CD4-positive, alpha-beta T cell treated with Interleukin-4 for 4 hours (primary cell): ENCODE results near the gene IMP4.
"Not testable (repeated sequence)": the region's sequence is repeated elsewhere in the genome, so short reads cannot be mapped to it uniquely, and the experiment has no call there.

Source experiments
- DNase-seq: peaks from one replicate; pipeline ENCODE4 v3.0.0-alpha.2; 2020

The IMP4 gene, protein sequence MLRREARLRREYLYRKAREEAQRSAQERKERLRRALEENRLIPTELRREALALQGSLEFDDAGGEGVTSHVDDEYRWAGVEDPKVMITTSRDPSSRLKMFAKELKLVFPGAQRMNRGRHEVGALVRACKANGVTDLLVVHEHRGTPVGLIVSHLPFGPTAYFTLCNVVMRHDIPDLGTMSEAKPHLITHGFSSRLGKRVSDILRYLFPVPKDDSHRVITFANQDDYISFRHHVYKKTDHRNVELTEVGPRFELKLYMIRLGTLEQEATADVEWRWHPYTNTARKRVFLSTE

DNA sequence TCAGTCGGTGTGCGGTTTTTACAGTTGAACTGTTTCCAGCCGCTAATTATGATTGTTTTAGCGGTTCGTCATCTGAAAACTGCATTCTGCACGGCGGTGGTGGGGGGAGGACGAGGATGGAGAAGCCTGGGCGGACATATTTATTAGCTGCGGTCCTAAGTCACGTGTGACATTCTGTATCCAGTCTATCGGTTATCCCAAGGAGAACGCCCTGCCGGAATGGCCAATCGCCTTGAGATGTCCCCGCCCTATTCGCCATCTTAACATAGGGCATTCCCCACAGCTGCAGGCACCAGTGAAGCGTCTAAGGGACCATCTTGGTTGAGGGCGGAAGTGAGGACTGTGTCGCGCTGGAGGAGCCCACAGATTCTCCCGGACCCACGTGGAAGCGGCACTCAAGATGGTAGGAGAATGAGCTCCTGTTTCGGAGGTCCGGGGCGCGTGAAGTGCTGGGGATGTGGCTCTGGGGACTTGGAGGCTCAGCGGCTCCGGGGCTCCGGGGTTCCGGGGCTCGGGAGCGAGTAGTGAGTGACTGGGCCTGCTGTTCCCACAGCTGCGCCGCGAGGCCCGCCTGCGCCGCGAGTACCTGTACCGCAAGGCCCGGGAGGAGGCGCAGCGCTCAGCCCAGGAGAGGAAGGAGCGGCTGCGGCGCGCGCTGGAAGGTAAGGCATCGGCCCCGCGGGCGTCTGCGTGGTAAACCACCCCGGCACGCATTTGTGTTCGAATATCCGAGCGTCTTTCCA, at the start of gene IMP4:
TSS of gene IMP4 (plus strand) at position 365 of the 743 bp plus-strand sequence. CDS start at position 401, 36 bp downstream.
- peak; percentile 99 for DNase-seq

DNA sequence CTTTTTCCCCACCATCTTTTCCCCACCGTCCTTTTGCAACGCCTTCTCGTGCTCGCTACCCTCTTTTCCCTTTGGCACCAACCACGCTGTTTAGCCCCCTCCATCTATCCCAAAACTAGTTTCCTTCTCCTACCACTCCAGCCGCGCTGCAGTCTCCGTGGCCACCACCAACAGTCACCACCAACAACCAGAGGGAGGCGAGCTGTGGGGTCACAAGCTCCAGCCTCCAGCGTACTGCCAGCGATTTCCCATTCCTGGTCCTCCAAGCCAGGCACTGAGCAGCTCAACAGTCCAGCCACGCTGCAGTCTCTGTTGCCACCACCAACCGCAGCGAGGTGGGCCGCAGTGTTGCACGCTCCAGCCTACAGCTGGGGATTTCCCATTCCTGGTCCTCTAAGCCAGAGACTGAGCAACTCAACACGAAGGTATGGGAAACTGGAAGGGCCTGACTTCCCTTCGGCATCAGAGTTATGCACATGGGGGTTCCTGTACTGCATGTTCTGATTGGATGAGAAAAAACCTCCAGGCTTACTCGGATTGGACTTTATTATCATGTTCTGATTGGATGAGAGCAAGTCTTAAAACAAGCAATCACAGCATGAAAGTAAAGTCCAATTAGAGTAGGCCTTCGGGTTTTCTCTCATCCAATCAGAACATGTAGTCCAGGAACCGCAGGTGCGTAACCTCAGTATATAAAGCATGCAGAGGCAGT, 42.3 kb upstream of the IMP4 start:
- DNase-seq: no peak

DNA sequence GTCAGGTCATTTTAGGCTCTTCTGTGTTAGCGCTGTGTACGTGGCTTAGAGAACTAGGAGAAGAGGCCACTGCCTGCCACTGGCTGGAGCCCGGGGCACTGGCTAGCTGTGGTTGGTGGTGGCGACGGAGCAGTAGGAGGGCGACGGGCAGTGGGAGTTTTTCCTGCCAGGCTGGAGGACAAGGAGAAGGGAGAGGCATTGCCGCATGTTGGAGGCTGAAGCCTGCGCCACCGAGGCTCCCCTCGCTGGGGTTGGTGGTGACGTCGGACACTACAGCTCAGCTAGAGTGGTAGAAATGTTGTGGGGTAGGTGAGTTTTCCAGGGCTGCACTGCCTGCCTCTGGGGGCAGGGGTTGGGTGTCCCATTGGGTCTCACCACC, 41.7 kb upstream of the IMP4 start:
- DNase-seq: no peak

DNA sequence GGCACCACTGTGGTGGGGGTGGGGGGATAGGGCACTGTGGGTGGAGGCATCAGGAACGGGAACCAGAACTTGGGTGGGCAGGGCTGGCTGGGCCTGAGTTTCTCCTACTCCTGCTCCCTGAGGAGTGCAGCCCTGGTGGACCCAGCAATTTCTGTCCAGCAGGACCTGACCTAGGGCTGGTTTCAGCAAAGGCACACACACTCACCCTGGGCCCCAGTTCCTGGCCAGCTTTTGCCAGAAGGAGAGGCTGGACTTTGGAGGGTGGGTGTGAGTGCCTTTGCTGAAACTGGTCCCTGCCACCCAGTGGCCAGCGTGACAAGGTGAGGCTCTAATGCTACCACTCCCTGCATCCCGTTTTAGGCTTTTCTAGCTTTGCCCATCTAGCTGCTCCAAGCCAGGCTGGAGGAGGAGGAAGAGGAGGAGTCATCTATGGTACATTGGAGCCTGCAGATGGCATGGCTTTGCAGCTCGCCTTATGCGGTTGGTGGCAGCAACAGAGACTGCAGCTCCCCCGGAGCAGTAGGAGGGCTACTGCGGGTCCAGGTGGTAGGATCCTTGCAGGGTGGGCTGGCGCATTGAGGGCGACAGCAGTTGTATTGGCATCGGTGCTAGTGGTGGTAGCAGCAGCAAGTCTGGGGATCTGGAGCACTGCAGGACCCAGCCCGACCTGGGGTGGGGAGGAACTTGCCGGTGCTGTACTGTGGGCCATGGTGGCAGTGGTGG, 40.4 kb upstream of the IMP4 start:
- DNase-seq: no peak

DNA sequence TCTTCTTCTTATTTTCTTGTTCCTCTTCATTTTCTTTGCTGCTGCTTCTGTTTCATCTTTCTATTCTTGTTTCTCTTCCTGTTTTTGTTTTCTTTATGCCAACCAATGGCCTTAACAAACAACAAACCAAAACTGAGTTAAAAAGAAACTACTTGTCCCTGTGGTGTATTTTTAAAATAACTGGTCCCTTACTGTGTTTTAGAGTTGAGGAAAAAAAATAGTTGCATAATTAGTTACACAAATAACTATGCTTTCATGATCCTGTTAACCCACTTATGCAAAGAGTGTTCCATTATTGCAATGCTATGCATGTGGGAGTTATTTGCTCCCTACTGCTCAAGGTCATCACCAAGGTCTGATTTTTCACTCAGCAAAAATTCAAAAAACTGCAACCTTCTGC, 39.5 kb upstream of the IMP4 start:
- DNase-seq: no peak

DNA sequence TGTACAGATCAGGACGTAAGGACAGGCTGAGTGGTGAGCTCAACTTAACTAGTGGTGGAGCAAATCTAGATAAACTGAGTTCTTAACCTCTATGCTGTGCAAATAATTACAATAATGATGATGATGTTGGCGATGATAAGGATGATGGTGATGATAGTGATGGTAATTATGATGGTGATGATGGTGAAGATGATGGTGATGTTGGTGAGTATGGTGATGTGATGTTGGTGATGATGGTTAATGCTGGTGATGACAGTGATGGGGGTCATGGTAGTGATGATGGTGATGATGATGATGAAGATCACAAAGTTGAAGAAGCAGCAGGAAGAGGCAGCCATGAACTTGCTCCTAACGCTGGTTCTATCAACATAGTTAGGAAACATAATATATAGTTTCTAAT, 38.0 kb upstream of the IMP4 start:
- DNase-seq: no peak

DNA sequence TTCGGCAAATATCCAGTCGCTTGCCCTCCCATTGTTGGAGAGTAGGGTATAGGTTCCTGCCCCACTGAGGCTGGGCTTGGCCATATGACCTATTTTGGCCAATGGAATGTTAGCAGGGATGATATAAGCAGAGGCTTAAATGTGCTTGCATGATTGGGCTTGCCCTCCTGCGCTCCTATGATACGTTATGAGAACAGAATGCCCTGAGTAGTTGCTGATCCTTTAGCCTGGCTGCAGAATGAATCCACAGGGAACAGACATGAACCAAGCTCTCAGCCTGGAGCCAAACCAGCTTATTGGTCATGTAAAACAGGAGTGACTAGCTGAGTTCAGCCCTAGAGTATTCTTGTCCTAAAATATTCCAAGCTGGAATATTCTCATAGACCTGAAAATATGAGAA, 34.8 kb upstream of the IMP4 start:
- DNase-seq: no peak

DNA sequence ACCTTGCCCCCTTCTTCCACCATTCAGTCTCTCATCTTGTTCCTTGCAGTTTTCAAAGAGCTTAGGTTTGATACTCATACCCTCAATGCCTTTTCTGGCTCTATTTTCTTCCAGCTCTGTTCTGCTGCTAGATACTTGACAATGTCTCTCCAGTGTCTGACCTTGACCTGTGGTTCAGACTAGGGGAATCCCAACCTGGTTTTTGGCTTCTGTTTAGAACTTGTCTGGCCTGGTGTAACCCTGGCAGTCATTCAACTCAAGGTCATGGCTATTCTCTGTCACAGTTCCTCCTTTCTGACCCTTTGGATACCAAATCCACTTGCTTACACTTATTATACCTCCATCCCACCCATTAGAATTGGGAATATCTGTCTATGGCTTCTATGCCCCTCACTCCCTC, 31.8 kb upstream of the IMP4 start:
- no peak for DNase-seq

DNA sequence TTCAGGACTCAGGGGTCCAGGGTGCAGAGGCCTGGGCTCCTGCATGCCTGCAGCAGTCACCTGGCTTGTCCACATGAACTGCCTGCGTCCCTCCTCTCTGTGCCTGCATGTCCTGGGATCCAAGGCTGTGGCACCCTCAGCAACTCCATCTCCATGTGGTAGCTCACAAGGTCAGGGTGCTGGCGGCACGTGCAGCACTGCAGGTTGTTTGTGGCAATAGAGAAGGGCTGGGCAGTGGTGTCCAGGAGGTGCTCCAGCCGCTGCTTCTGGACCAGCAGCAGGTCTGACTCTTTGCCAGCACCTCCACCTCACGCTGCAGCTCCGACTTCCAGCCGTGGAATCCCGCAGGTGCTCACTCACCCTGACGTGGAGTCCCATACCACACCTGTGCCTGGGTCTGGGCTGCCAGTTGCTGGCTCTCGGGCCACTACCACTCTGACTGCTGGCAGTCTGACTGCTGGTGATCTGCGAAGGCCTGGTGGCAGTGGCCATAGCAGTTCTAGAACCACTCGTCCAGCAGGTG, 28.8 kb upstream of the IMP4 start:
- no peak for DNase-seq

DNA sequence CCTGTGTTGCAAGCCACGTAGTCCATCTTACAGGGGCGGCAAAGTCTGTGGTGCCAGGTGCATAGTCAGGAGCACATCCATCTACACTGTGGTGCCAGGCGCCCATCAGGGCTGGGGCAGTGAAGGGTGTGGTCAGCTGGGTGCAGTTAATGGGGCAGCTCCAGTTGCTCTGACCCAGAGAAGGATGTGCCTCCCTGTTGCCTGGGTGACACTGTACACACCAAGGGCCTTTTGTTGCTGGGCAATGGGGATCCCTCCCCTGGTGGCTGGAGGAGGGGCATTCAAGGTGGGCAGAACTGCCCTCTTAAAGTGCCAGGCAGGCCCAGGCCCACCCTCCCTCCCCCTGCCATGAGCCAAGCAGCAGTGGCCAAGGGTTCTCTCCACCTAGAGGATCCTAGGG, 28.3 kb upstream of the IMP4 start:
- DNase-seq: no peak

DNA sequence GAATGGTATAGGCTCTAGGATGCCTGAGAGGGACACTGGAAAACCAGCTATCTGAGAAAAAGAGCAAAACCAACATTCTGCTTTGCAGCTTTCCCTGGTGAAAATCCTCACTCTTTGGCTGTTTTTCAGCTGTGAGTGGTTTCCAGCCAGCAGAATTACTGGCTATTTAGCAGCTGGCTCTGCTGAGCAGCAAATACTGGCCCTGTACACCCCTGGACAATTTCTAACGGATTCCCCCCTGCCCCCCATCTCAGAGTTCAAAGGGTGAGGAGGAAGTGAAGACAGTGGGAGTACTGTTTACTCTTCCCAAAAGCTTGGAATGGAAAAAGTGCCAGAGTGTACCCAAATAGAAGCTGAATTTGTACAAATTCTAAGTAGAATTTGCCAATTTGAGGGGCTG, 26.1 kb upstream of the IMP4 start:
- no peak for DNase-seq

DNA sequence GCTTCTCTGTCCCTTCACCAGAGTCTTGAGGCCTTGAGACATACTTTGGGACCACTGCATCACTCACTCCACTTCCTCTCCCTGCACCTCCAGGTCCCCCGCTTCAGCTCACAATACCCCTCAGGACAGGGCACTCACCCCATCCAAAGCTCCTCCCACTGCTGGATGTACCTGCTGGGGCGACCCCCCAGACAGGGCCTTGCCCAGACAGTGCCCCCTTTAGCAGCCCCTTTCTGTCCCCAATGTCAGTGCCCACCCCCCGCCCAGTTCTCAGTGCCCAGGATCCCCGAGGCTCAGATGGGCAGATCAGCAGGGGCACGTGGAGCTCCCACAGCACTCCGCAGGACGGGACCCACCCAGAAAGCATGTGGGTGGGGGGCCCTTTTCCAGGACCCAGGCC, 23.8 kb upstream of the IMP4 start:
- DNase-seq: no peak

DNA sequence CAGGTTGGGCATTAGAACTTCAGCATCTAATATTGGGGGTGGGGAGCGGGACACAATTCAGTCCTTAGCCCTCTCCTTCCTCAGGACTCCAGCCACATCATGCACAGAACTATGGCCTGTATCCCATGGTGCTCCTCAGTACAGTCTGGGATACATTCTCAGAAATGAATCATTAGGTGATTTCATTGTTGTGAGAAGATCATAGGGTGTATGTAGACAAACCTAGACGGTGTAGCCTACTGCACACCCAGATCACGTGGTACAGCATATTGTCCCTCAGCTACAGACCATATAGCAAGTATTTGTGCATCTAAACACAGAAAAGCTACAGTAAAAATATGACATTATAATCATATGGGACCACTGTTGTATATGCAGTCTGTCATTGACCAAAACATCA, 23.2 kb upstream of the IMP4 start:
- DNase-seq: no peak

DNA sequence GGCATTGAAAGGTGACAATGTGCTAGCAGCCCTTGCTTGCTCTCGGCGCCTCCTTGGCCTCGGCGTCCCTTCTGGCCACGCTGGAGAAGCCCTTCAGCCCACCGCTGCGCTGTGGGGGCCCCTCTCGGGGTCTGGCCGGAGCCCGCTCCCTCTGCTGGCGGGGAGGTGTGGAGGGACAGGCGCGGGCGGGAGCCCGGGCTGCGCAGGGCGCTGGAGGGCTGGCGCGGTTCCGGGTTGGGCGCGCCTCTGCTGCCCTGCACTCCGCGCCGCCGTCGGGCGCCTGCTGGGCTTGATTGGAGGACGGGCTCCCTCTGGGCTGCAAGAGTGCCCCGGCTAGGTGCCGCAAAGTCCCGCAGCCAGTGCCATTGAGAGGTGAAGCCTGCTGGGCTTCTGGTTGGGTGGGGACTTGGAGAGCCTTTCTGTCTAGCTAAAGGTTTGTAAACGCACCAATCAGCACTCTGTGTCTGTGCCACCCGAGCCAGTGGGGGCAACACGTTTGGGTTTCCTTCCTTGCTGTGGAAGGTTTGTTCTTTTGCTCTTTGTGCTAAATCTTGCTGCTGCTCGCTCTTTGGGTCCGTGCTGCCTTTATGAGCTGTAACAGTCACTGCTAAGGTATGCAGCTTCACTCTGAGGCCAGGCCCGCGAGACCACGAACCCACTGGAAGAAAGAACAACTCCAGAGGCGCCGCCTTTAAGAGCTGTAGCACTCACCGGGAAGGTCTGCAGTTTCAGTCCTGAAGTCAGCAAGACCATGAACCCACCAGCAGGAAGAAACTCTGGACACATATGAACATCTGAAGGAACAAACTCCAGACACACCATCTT, 14.8 kb upstream of the IMP4 start:
- DNase-seq: no peak

DNA sequence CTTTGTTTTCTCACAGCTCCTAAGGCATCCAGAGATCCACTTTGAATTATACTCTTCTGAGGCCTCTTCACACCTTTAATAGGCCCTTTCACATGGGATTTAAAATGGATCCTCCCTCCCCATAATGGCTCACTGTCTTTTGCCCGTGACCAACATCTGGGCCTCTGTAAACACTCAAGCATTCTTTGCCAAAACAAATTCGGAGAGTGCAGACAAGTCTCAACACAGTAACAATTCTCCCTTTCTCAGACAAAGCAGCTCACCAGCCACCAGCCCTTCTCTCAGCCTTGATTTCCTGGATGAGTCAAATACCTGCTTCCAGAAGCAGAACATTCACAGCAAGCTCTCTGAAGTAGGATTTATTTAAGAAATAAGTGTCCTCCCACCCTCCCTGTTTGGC, 14.0 kb upstream of the IMP4 start:
- no peak for DNase-seq

DNA sequence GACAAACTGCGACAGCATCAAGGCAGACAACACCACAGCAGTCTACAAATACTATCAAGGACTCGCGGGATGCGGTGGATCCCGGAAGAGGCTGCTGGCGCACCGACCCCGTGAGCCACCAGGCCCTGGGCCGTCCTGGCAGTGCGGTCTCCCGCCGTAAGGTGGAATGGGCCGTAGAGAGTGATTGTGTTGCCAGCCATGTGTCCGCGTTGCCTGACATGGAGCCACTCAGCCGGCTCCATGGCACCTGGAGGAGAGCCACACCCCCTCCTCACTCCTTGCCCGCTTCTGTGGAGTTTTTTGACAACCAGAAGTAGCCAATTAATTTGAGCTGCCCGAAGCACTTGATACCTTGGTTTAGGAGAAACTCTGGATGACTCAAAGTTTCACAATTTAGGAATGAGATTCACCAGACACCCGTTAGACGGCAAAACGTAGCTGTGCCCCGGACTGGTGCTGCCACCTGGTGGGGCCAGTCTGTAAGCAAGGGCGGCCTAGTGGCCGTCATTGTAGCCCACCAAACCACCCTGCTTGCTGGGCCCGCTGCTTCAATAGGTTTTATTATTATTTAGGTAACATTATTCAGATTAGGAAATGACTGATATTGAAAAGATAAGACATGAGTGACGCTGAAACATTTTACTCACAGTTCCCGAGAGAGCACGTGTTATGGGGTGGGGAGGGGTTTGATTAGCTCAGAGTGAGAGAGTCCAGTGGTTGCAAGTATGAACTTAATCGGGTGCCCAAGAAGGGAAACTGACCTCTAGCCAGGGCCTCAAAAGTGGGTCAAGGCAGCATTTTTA, 10.2 kb upstream of the IMP4 start:
- peak; percentile 60 for DNase-seq

DNA sequence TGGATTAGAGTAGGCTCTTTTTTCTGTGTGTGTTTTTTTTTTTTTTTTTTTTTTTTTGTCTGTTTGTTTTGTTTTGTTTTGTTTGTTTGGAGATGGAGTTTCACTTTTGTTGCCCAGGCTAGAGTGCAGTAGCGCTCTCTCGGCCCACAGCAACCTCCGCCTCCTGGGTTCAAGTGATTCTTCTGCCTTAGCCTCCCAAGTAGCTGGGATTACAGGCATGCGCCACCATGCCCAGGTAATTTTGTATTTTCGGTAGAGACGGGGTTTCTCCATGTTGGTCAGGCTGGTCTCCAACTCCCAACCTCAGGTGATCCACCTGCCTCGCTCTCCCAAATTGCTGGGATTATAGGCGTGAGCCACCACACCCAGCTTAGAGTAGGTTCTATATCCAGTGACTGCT, 9.4 kb upstream of the IMP4 start:
- not testable (repeated sequence) for DNase-seq

DNA sequence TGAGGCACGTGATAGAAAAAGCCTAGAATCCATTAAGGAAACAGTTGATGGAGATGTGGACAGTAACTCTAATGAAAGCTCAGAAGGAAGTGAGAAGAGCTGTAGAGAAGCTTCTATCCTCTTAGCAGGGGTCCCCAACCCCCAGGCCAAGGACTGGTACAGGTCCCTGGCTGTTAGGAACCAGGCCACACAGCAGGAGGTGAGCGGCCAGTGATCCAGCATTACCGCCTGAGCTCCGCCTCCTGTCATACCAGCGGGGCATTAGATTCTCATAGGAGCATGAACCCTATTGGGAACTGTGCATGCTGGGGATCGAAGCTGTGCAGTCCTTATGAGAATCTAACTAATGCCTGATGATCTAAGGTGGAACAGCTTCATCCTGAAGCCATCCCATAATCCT, 8.7 kb upstream of the IMP4 start:
- no peak for DNase-seq

DNA sequence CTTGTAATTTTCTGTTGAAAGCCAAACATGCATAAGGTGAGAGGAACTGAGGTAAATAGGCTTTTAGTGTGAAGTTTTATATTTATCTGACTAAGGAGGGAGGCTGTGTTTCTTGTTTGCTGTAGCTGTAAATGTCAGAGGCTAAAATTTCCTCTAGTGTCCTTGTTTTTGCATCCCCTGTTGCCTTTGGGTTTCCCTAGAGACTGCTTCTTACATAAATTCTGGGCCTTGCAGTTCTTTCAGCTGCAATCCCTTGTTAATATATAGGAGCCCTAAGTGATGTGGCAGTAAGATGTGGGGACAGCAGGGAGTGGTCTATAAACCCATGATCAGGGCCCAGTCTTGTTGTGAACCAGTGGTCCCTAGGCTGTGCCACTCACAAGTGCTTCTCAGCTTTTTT, 7.5 kb upstream of the IMP4 start:
- DNase-seq: no peak

DNA sequence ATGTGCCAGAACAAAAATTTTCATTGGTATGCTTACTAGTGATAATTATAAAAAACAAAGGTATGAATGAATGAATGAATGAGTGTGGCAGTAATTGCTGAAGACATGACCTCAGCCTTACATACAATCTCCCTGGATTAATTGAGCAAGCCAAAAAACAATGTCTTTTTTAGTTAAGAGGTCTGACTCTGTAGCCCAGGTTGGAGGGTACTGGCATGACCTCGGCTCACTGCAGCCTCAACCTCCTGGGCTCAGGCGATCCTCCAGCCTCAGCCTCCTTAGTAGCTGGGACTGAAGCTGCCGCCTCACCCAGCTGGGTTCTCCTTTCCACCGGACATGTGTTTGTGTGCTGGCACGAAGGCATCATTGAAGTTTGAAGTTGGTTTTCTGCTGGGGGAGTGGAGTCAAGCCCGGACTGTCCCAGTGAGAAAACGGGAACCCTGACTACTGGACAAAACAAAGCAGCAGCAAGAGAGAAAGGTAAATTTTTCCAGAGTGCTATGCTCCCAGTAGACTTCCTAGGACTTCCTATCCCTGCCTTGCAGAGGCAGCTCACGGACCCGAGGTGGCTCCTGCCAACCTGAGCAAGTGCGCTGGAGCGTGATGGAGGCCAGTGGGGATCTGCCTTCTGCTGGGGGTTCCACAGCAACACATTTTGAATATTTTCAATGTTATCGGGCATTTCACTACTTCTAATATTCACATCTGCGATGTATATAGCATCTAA, 6.4 kb upstream of the IMP4 start:
- DNase-seq: no peak
